IPS-20b (cell line): ENCODE data around the gene RPTOR.
A peak's percentile ranks its signal among the peaks of the same experiment; 100 is the strongest.

Source experiments
- H3K27ac ChIP-seq: one replicate; pipeline ENCODE4 v1.5.1; 2013; ENCODE audit warnings: low read length
- H3K27me3 ChIP-seq: 2 replicates; pipeline ENCODE4 v1.6.1; 2013; ENCODE audit warnings: mild to moderate bottlenecking, low read length, inconsistent platforms; ENCODE audit not compliant: insufficient read depth
- H3K36me3 ChIP-seq: 2 replicates; pipeline ENCODE4 v1.6.1; 2013; ENCODE audit warnings: low read depth, mild to moderate bottlenecking, inconsistent platforms, low read length, moderate library complexity; ENCODE audit not compliant: insufficient read depth
- H3K4me1 ChIP-seq: 2 replicates; pipeline ENCODE4 v1.6.1; 2013; ENCODE audit warnings: mild to moderate bottlenecking, control low read depth, inconsistent platforms, low read length, moderate library complexity; ENCODE audit not compliant: insufficient read depth
- H3K4me3 ChIP-seq: 2 replicates; pipeline ENCODE4 v1.5.1; 2013; ENCODE audit warnings: mild to moderate bottlenecking, low read length, inconsistent platforms
- H3K9ac ChIP-seq: 2 replicates; pipeline ENCODE4 v1.6.1; 2013; ENCODE audit warnings: low read depth, mild to moderate bottlenecking, inconsistent platforms, low read length, moderate library complexity
- H3K9me3 ChIP-seq: 2 replicates; pipeline ENCODE4 v1.6.1; 2013; ENCODE audit warnings: mild to moderate bottlenecking, low read depth, low read length, inconsistent platforms; ENCODE audit not compliant: insufficient read depth

The RPTOR gene

GRCh38 chr17:80655608-80656007 lies 111.0 kb downstream of the RPTOR start:
- peaks cover 4% of the 10 kb centered on the region; the same call in 1 of the 2 replicates for H3K4me1 ChIP-seq
- H3K9me3 ChIP-seq, result no peaks in the 10 kb centered on the region
- H3K36me3 ChIP-seq, result no peaks in the 10 kb centered on the region
- H3K27me3 ChIP-seq, result no peaks in the 10 kb centered on the region
- no peak overlapping the region for H3K4me3 ChIP-seq
- no peak overlapping the region for H3K9ac ChIP-seq
- H3K27ac ChIP-seq, result no peak overlapping the region

GRCh38 chr17:80656590-80656989 lies 112.0 kb downstream of the RPTOR start:
- Histone ChIP-seq H3K27me3 (no peaks in the 10 kb centered on the region), H3K9ac (no peak overlapping the region), H3K27ac (no peak overlapping the region), H3K36me3 (no peaks in the 10 kb centered on the region), H3K4me3 (no peak overlapping the region), H3K9me3 (no peaks in the 10 kb centered on the region), H3K4me1 (no peaks in the 10 kb centered on the region)

- no peak overlapping the region for H3K27ac ChIP-seq
- H3K9ac ChIP-seq, result no peak overlapping the region
- no peaks in the 10 kb centered on the region for H3K27me3 ChIP-seq
- H3K4me1 ChIP-seq, result no peaks in the 10 kb centered on the region
- H3K36me3 ChIP-seq, result no peaks in the 10 kb centered on the region
- H3K9me3 ChIP-seq, result no peaks in the 10 kb centered on the region
- H3K4me3 ChIP-seq, result no peak overlapping the region
These were observed 112.9 kb downstream of the RPTOR start for GRCh38 chr17:80657561-80657960.

- Histone ChIP-seq H3K4me1 (peaks cover 3% of the 10 kb centered on the region; the same call in 1 of the 2 replicates), H3K9ac (no peak overlapping the region), H3K27me3 (no peaks in the 10 kb centered on the region), H3K4me3 (no peak overlapping the region), H3K36me3 (no peaks in the 10 kb centered on the region), H3K27ac (no peak overlapping the region), H3K9me3 (no peaks in the 10 kb centered on the region)
These were observed 114.2 kb downstream of the RPTOR start for GRCh38 chr17:80658821-80659220.

- H3K9me3 ChIP-seq, result no peaks in the 10 kb centered on the region
- H3K27me3 ChIP-seq, result no peaks in the 10 kb centered on the region
- H3K36me3 ChIP-seq, result no peaks in the 10 kb centered on the region
- H3K4me3 ChIP-seq, result no peak overlapping the region
- H3K4me1 ChIP-seq, result peaks cover 11% of the 10 kb centered on the region
- H3K27ac ChIP-seq, result no peak overlapping the region
- H3K9ac ChIP-seq, result no peak overlapping the region
These were observed 115.0 kb downstream of the RPTOR start for GRCh38 chr17:80659651-80660050.

- Histone ChIP-seq H3K36me3 (no peaks in the 10 kb centered on the region), H3K27ac (no peak overlapping the region), H3K27me3 (no peaks in the 10 kb centered on the region), H3K4me3 (no peak overlapping the region), H3K9ac (no peak overlapping the region), H3K9me3 (no peaks in the 10 kb centered on the region), H3K4me1 (peaks cover 15% of the 10 kb centered on the region)
These were observed 116.0 kb downstream of the RPTOR start for GRCh38 chr17:80660527-80661198.

- H3K27me3 ChIP-seq, result no peaks in the 10 kb centered on the region
- no peak overlapping the region for H3K27ac ChIP-seq
- peaks cover 15% of the 10 kb centered on the region for H3K4me1 ChIP-seq
- H3K9ac ChIP-seq, result no peak overlapping the region
- H3K4me3 ChIP-seq, result no peak overlapping the region
- H3K36me3 ChIP-seq, result no peaks in the 10 kb centered on the region
- H3K9me3 ChIP-seq, result no peaks in the 10 kb centered on the region
These were observed 117.9 kb downstream of the RPTOR start for GRCh38 chr17:80662557-80662956.

GRCh38 chr17:80663781-80664206 lies 119.2 kb downstream of the RPTOR start:
- no peaks in the 10 kb centered on the region for H3K27me3 ChIP-seq
- peaks cover 23% of the 10 kb centered on the region for H3K4me1 ChIP-seq
- no peak overlapping the region for H3K27ac ChIP-seq
- no peaks in the 10 kb centered on the region for H3K36me3 ChIP-seq
- peak overlapping the region; percentile 25; the same call in 1 of the 2 replicates for H3K9ac ChIP-seq
- no peaks in the 10 kb centered on the region for H3K9me3 ChIP-seq
- H3K4me3 ChIP-seq, result no peak overlapping the region

GRCh38 chr17:80664217-80664790 lies 119.7 kb downstream of the RPTOR start:
- Histone ChIP-seq H3K4me1 (peaks cover 24% of the 10 kb centered on the region), H3K4me3 (no peak overlapping the region), H3K27me3 (no peaks in the 10 kb centered on the region), H3K9me3 (no peaks in the 10 kb centered on the region), H3K36me3 (no peaks in the 10 kb centered on the region), H3K27ac (peak overlapping the region; percentile 49), H3K9ac (peak overlapping the region; percentile 25; the same call in 1 of the 2 replicates)

GRCh38 chr17:80665792-80666191 lies 121.2 kb downstream of the RPTOR start:
- Histone ChIP-seq H3K4me1 (peaks cover 24% of the 10 kb centered on the region), H3K27ac (no peak overlapping the region)

GRCh38 chr17:80666867-80667266 lies 122.2 kb downstream of the RPTOR start:
- Histone ChIP-seq H3K27ac (no peak overlapping the region), H3K4me1 (peaks cover 24% of the 10 kb centered on the region)

More at GRCh38 chr17:80665792-80666191, 121.2 kb downstream of the RPTOR start:
- Histone ChIP-seq H3K27me3 (no peaks in the 10 kb centered on the region), H3K4me3 (no peak overlapping the region), H3K9ac (no peak overlapping the region), H3K9me3 (no peaks in the 10 kb centered on the region), H3K36me3 (no peaks in the 10 kb centered on the region)

More at GRCh38 chr17:80666867-80667266, 122.2 kb downstream of the RPTOR start:
- no peaks in the 10 kb centered on the region for H3K9me3 ChIP-seq
- H3K9ac ChIP-seq, result no peak overlapping the region
- no peaks in the 10 kb centered on the region for H3K36me3 ChIP-seq
- no peak overlapping the region for H3K4me3 ChIP-seq
- H3K27me3 ChIP-seq, result no peaks in the 10 kb centered on the region
